ENCODE measurements around the gene XAGE1B. TPM values are rescaled to one million over a fixed set of nuclear protein-coding genes. Genes with fewer than 3 reads are reported as not detected.
A peak's percentile ranks its signal among the peaks of the same experiment; 100 is the strongest.
"Not testable (repeated sequence)": the region's sequence is repeated elsewhere in the genome, so short reads cannot be mapped to it uniquely, and the experiment has no call there.

The XAGE1B gene, protein sequence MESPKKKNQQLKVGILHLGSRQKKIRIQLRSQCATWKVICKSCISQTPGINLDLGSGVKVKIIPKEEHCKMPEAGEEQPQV
- total RNA-seq (not detected), polyA plus RNA-seq (not detected)

DNA sequence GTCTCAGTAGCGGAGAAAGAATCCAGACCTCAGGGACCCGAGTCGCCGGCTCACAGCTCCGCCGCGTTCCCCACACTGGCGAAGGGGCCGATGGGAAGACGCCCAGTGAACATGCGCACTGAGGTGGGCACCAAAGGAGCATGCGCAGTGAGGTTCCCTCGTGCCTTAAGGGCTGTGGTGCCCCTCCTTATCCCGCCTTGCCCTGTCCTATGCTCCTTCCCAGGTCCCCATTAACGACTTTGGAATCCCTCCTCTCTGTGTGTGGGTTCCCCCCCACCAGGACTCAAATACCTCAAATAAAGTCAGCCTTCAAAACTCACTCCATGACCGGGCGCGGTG, at the start of gene XAGE1B:
XAGE1B (minus strand) TSS at position 77 of the 339 bp plus-strand sequence. CDS start 1,536 bp downstream, outside the sequence.
- H3K27me3 Mint-ChIP-seq; POLR2A ChIA-PET (ENCODE audit: partially characterized antibody); H3K4me3 Mint-ChIP-seq; CTCF ChIA-PET (ENCODE audit: partially characterized antibody); H3K27ac ChIP-seq (ENCODE audit: low read depth, low read length); H3K27ac Mint-ChIP-seq; intact Hi-C loops (cut with micrococcal nuclease); H3K9me3 ChIP-seq (ENCODE audit: control insufficient read depth in 1 of 2, low read length in 2 of 2); H3K9me3 Mint-ChIP-seq; H3K36me3 ChIP-seq (ENCODE audit: insufficient read depth, low read length); H3K27me3 ChIP-seq (ENCODE audit: insufficient read depth, low read length); DNase-seq; H3K36me3 Mint-ChIP-seq; H3K4me1 ChIP-seq (ENCODE audit: insufficient read depth, low read length); H3K4me1 Mint-ChIP-seq; H3K4me3 ChIP-seq (ENCODE audit: low read length in 2 of 2): not testable (repeated sequence)

DNA sequence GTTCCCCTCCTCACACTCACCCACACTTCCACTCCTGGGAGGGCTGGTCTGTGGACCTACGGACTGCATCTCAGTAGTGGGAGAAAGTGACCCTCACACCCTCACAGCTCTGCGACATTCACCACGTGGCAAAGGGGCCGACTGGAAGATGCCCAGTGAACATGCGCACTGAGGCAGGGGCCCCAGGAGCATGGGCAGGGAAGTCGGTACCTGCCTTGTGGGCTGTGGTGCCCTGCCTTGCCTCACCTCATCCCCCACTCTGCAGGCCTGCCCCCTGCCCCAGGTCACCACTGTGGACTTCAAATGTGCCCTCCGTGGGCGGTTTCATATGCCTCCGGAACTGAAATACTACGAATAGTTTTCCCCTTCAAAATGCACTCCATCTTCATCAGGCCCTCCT, 46.2 kb upstream of the XAGE1B start:
- Mint-ChIP-seq H3K27ac (no peak overlapping the region), H3K36me3 (no peaks in the 10 kb centered on the region), H3K9me3 (peaks cover 0 to 2% (median 0%) of the 10 kb centered on the region in 8 donors), H3K4me3 (no peak overlapping the region), H3K4me1 (no peaks in the 10 kb centered on the region), H3K27me3 (peaks cover 4 to 5% of the 10 kb centered on the region in 2 donors)
- Histone ChIP-seq H3K4me3 (ENCODE audit: low read length in 2 of 2) (no peak overlapping the region), H3K9me3 (ENCODE audit: control insufficient read depth in 1 of 2, low read length in 2 of 2) (no peaks in the 10 kb centered on the region), H3K36me3 (ENCODE audit: insufficient read depth, low read length) (no peaks in the 10 kb centered on the region), H3K27me3 (ENCODE audit: insufficient read depth, low read length) (no peaks in the 10 kb centered on the region), H3K4me1 (ENCODE audit: insufficient read depth, low read length) (no peaks in the 10 kb centered on the region), H3K27ac (ENCODE audit: low read depth, low read length) (no peak overlapping the region)
- POLR2A ChIA-PET (ENCODE audit: partially characterized antibody) = no interaction called here
- no peak for DNase-seq
- intact Hi-C loops (cut with micrococcal nuclease) = no loop called here
- CTCF ChIA-PET (ENCODE audit: partially characterized antibody) = no interaction called here

DNA sequence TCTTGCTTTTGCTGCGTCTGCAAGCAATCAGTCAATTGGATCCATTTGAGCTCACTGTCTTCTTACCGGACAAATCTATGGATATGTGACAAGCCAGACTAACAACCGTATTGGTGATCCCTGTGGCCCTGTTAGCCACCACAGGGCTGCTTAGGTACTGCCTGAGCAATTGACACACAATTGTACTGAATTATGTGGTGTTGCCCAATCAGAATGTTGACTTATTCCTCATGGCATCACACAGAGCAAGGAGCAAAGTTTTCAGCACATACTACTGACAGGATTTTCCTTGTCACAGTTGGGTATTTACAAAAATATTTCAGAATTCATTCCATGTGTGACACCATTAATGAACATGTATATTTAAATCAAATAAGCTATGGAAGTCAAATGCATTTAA, 41.3 kb upstream of the XAGE1B start:
- Mint-ChIP-seq H3K36me3 (no peaks in the 10 kb centered on the region), H3K27ac (no peak overlapping the region), H3K27me3 (no peaks in the 10 kb centered on the region), H3K4me1 (no peaks in the 10 kb centered on the region), H3K4me3 (no peak overlapping the region), H3K9me3 (no peaks in the 10 kb centered on the region)
- intact Hi-C loops (cut with micrococcal nuclease) = no loop called here
- Histone ChIP-seq H3K4me1 (ENCODE audit: insufficient read depth, low read length) (no peaks in the 10 kb centered on the region), H3K27me3 (ENCODE audit: insufficient read depth, low read length) (no peaks in the 10 kb centered on the region), H3K36me3 (ENCODE audit: insufficient read depth, low read length) (no peaks in the 10 kb centered on the region), H3K27ac (ENCODE audit: low read depth, low read length) (no peak overlapping the region), H3K9me3 (ENCODE audit: control insufficient read depth in 1 of 2, low read length in 2 of 2) (no peaks in the 10 kb centered on the region), H3K4me3 (ENCODE audit: low read length in 2 of 2) (no peak overlapping the region)
- POLR2A ChIA-PET (ENCODE audit: partially characterized antibody) = no interaction called here
- CTCF ChIA-PET (ENCODE audit: partially characterized antibody) = no interaction called here
- DNase-seq = no peak

DNA sequence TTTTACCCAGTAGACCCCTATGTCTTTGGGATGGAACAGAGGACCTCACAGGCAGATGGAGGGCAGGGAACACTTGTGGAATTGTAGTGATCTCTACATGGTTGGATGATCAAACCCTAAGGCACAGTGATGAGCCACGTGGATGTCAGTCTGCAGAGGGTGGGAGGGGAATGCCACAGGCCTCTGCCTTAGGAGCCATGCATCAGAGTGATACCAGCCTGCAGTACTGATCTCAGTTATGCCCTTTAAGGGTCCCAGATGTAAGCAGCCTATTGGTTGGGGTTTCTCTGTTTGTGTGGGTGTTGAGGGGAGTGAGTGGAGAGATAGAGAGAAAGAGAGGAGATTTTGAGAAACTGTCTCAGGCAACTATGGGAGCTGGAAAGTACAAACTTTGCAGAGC, 39.9 kb upstream of the XAGE1B start:
- CTCF ChIA-PET (ENCODE audit: partially characterized antibody) = no interaction called here
- H3K9me3 ChIP-seq (ENCODE audit: control insufficient read depth in 1 of 2, low read length in 2 of 2) = no peaks in the 10 kb centered on the region
- POLR2A ChIA-PET (ENCODE audit: partially characterized antibody) = no interaction called here

DNA sequence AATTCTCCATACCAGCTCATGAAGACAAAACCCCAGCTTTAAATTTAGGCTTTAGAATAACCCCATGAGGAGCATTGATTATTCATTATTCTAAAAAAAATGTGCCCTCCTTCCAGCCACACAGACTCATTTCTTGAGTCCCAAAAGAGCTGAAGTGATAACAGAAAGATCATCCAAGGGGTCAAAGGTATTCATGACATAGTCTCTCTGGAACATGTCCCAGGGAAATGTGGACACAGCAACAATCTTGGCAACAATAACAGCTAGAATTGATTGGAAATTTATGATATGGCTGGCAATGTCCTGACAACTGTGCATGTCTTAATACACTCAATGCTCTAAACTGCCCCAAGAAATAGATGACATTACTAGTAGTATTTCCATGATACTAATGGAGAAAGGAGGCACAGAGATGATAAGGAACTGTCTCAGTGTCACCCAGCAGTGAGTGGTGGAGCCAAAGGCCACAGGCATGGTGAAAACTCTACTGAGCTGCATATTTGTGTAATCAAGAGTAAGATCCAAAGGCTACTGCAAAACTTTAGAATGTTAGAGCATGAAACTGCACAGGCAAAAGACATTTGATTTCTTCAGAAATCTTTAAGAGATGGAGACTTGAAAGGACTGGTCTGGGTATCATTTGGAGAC, 37.3 kb upstream of the XAGE1B start:
- no peak for DNase-seq
- peaks cover 1 to 3% of the 10 kb centered on the region in 2 donors for H3K27me3 Mint-ChIP-seq
- CTCF ChIA-PET (ENCODE audit: partially characterized antibody) = no interaction called here

More for the DNA sequence above, 39.9 kb upstream of the XAGE1B start:
- Mint-ChIP-seq H3K27me3 (peaks cover 0 to 3% of the 10 kb centered on the region in 2 donors), H3K36me3 (no peaks in the 10 kb centered on the region), H3K4me3 (no peak overlapping the region), H3K27ac (peak overlapping the region in 1 of 7 donors; percentile 65), H3K4me1 (no peaks in the 10 kb centered on the region), H3K9me3 (no peaks in the 10 kb centered on the region)
- no peak for DNase-seq
- H3K36me3 ChIP-seq (ENCODE audit: insufficient read depth, low read length) = no peaks in the 10 kb centered on the region
- H3K27ac ChIP-seq (ENCODE audit: low read depth, low read length) = no peak overlapping the region
- no peaks in the 10 kb centered on the region for H3K27me3 ChIP-seq (ENCODE audit: insufficient read depth, low read length)
- intact Hi-C loops (cut with micrococcal nuclease) = no loop called here
- H3K4me1 ChIP-seq (ENCODE audit: insufficient read depth, low read length) = no peaks in the 10 kb centered on the region
- no peak overlapping the region for H3K4me3 ChIP-seq (ENCODE audit: low read length in 2 of 2)

DNA sequence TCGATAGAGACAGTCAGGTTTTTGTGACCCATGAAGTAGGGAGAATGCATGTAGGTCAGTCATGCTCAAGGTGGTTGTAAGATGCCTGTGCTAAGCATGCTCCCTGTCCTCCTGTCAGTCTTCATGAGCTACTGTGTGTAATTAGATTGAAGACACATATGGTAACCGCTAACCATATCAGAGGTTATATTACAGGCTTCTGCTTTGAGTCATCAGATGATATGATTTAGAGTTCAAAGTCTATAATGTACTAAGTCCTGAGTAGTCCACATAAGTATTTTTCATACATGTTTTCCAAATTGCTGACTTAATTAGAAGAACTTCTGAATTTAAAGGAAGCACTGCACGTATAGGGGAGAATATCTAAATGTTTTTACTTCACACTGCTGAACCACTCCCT, 31.9 kb upstream of the XAGE1B start:
- H3K9me3 ChIP-seq (ENCODE audit: control insufficient read depth in 1 of 2, low read length in 2 of 2); H3K4me1 ChIP-seq (ENCODE audit: insufficient read depth, low read length); POLR2A ChIA-PET (ENCODE audit: partially characterized antibody); H3K4me3 ChIP-seq (ENCODE audit: low read length in 2 of 2); H3K4me1 Mint-ChIP-seq; H3K9me3 Mint-ChIP-seq; DNase-seq; H3K27me3 ChIP-seq (ENCODE audit: insufficient read depth, low read length); H3K27ac ChIP-seq (ENCODE audit: low read depth, low read length); H3K36me3 ChIP-seq (ENCODE audit: insufficient read depth, low read length); H3K27me3 Mint-ChIP-seq; H3K4me3 Mint-ChIP-seq; H3K27ac Mint-ChIP-seq; CTCF ChIA-PET (ENCODE audit: partially characterized antibody); intact Hi-C loops (cut with micrococcal nuclease); H3K36me3 Mint-ChIP-seq: not testable (repeated sequence)

More for the DNA sequence above, 37.3 kb upstream of the XAGE1B start:
- no peak overlapping the region for H3K4me3 ChIP-seq (ENCODE audit: low read length in 2 of 2)
- H3K27me3 ChIP-seq (ENCODE audit: insufficient read depth, low read length) = no peaks in the 10 kb centered on the region
- H3K4me1 Mint-ChIP-seq = no peaks in the 10 kb centered on the region
- H3K27ac ChIP-seq (ENCODE audit: low read depth, low read length) = no peak overlapping the region
- POLR2A ChIA-PET (ENCODE audit: partially characterized antibody) = no interaction called here
- no peaks in the 10 kb centered on the region for H3K9me3 Mint-ChIP-seq
- no peaks in the 10 kb centered on the region for H3K36me3 ChIP-seq (ENCODE audit: insufficient read depth, low read length)
- no peaks in the 10 kb centered on the region for H3K4me1 ChIP-seq (ENCODE audit: insufficient read depth, low read length)
- H3K9me3 ChIP-seq (ENCODE audit: control insufficient read depth in 1 of 2, low read length in 2 of 2) = no peaks in the 10 kb centered on the region
- intact Hi-C loops (cut with micrococcal nuclease) = no loop called here
- no peaks in the 10 kb centered on the region for H3K36me3 Mint-ChIP-seq
- H3K4me3 Mint-ChIP-seq = no peak overlapping the region
- H3K27ac Mint-ChIP-seq = no peak overlapping the region

DNA sequence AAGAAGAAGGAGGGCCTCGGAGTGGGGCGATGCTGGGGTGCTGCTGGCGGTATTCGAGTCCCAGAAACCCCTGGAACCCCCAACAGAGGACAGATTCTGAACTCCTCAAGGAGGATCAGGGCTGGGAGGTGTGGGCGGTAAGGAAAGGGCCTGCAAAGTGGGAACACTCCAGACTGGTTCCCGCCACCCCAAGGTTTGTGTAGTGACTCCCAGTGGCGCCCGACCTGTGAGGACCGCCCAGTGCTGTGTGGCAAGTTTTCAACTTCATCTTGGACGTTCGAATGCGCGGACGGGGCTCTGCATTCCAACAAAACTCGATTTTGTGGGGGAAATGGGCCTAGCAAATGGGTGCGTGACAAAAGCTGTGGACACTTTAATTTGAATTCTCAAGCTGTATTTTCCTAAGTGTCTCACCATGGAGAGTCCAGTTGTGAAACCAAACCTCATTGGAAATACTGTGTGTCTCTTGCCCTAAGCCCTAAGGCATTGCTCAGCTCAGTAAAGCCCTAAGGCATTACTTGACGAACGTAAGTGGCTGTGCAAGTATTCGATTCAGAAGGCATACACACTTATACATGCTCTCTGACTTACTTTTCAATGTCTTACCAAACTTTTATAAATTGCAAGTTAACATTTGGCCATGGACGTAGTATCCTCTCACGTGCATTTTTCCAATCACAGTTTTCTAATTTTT, 27.4 kb upstream of the XAGE1B start:
- CTCF ChIA-PET (ENCODE audit: partially characterized antibody) = no interaction called here
- H3K36me3 Mint-ChIP-seq = no peaks in the 10 kb centered on the region
- DNase-seq = no peak
- Histone ChIP-seq H3K4me1 (ENCODE audit: insufficient read depth, low read length) (no peaks in the 10 kb centered on the region), H3K9me3 (ENCODE audit: control insufficient read depth in 1 of 2, low read length in 2 of 2) (no peaks in the 10 kb centered on the region), H3K36me3 (ENCODE audit: insufficient read depth, low read length) (no peaks in the 10 kb centered on the region), H3K4me3 (ENCODE audit: low read length in 2 of 2) (no peak overlapping the region), H3K27ac (ENCODE audit: low read depth, low read length) (no peak overlapping the region), H3K27me3 (ENCODE audit: insufficient read depth, low read length) (no peaks in the 10 kb centered on the region)
- intact Hi-C loops (cut with micrococcal nuclease) = no loop called here
- H3K4me3 Mint-ChIP-seq = no peak overlapping the region
- H3K4me1 Mint-ChIP-seq = peaks cover 0 to 1% (median 0%) of the 10 kb centered on the region in 4 donors
- POLR2A ChIA-PET (ENCODE audit: partially characterized antibody) = no interaction called here
- H3K27ac Mint-ChIP-seq = no peak overlapping the region
- no peaks in the 10 kb centered on the region for H3K9me3 Mint-ChIP-seq
- H3K27me3 Mint-ChIP-seq = no peaks in the 10 kb centered on the region

Measured in CD4-positive, alpha-beta memory T cell (primary cell).